ENCODE data around the gene TNPO2. TPM values are rescaled to one million over a fixed set of nuclear protein-coding genes. Genes with fewer than 3 reads are reported as not detected.
"Not testable (repeated sequence)": the region's sequence is repeated elsewhere in the genome, so short reads cannot be mapped to it uniquely, and the experiment has no call there.

Gene TNPO2
- total and polyA plus RNA-seq, 4 experiments from 2014 or later, result 0.60 to 67.2 (median 33.9) TPM

DNA sequence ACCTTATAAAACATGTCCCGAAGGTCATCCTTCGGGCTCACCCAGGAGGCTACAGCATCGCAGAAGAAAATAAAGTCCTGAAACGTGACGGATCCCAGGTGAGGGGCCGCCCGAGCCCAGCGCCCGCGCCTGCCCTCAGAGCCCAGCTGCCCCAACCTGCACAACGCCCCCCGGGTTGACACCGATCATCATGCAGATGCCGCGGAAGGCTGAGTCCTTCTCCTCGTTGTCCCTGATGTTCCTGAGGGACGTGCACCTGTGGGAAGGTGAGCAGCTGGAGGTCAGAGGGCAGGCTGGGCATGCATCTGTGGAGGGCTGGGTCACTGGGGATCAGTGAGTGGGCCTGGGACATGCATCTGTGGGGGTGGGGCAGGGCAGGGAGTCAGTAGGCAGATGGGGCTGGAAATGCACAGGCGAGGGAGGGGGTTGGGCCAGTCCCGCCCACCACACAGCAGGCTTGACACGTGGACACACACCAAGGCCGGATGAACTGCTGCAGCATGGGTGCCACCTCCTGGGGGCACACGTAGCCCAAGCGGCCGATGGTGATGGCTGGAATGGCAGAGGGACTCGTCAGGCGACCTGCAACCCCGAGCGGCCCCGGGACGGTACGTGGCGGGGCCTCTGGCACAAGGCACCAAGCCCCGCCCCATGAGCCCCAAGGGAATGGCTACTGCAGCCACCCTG lies 22.0 kb downstream of the TNPO2 start:
- Mint-ChIP-seq H3K27me3 (no peaks in the 10 kb centered on the region), H3K36me3 (peaks cover 23 to 53% of the 10 kb centered on the region in 2 donors), H3K27ac (peak overlapping the region in 1 of 7 donors; percentile 53), H3K4me1 (peaks cover 2 to 7% (median 5%) of the 10 kb centered on the region in 4 donors), H3K9me3 (no peaks in the 10 kb centered on the region), H3K4me3 (no peak overlapping the region)
- intact Hi-C loops (cut with micrococcal nuclease), result no loop called here
- POLR2A ChIA-PET (ENCODE audit: partially characterized antibody), result interaction anchor here (0.6 kb wide), 1 partner anchor 69 kb away, joined by 3 read pairs; no protein-coding TSS in a partner anchor
- H3K4me1 ChIP-seq (ENCODE audit: insufficient read depth, low read length), result peaks cover 5% of the 10 kb centered on the region
- peaks cover 34% of the 10 kb centered on the region for H3K36me3 ChIP-seq (ENCODE audit: insufficient read depth, low read length)
- CTCF ChIA-PET (ENCODE audit: partially characterized antibody), result no interaction called here
- DNase-seq, result no peak
- no peaks in the 10 kb centered on the region for H3K27me3 ChIP-seq (ENCODE audit: insufficient read depth, low read length)
- no peak overlapping the region for H3K27ac ChIP-seq (ENCODE audit: low read depth, low read length)
- H3K9me3 ChIP-seq (ENCODE audit: control insufficient read depth in 1 of 2, low read length in 2 of 2), result no peaks in the 10 kb centered on the region
- no peak overlapping the region for H3K4me3 ChIP-seq (ENCODE audit: low read length in 2 of 2)

DNA sequence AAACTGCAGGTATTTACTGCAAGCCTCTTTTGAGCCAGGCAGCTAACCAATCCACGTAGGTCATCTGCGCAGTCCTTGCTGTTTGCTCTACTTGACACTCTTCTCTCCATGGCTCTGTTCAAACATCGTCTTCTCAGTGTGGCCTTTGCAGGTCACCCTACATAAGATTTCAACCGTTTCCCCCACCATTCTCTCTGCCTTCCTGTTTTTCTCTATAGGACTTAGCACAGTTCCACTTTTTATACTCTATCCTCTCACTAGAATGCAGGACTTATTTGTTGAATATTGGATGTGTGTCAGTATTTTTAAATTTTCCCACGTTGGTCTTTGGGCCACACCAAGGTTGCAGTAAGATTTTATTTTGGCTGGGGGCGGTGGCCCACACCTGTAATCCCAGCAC lies 25.6 kb downstream of the TNPO2 start:
- Mint-ChIP-seq H3K27me3 (no peaks in the 10 kb centered on the region), H3K4me1 (peaks cover 4 to 17% (median 10%) of the 10 kb centered on the region in 4 donors), H3K27ac (peak overlapping the region; percentile 22 to 91 (median 57)), H3K4me3 (peak overlapping the region; percentile 14 to 82 (median 72)), H3K36me3 (peaks cover 3 to 29% of the 10 kb centered on the region in 2 donors), H3K9me3 (peaks cover 0 to 2% (median 0%) of the 10 kb centered on the region in 8 donors)
- DNase-seq, result no peak
- Histone ChIP-seq H3K27me3 (ENCODE audit: insufficient read depth, low read length) (no peaks in the 10 kb centered on the region), H3K36me3 (ENCODE audit: insufficient read depth, low read length) (peaks cover 8% of the 10 kb centered on the region), H3K4me1 (ENCODE audit: insufficient read depth, low read length) (peaks cover 17% of the 10 kb centered on the region), H3K9me3 (ENCODE audit: control insufficient read depth in 1 of 2, low read length in 2 of 2) (no peaks in the 10 kb centered on the region), H3K27ac (ENCODE audit: low read depth, low read length) (no peak overlapping the region), H3K4me3 (ENCODE audit: low read length in 2 of 2) (no peak overlapping the region)
- CTCF ChIA-PET (ENCODE audit: partially characterized antibody), result interaction anchor here (1.2 kb wide), 1 partner anchor 16 kb away, joined by 4 read pairs; no protein-coding TSS in a partner anchor
- intact Hi-C loops (cut with micrococcal nuclease), result no loop called here
- POLR2A ChIA-PET (ENCODE audit: partially characterized antibody), result interaction anchor here (3.4 to 4.4 kb wide), 2 partner anchors 17 to 23 kb away, joined by 24 to 26 read pairs; partner anchors contain the start of gene DHPS

DNA sequence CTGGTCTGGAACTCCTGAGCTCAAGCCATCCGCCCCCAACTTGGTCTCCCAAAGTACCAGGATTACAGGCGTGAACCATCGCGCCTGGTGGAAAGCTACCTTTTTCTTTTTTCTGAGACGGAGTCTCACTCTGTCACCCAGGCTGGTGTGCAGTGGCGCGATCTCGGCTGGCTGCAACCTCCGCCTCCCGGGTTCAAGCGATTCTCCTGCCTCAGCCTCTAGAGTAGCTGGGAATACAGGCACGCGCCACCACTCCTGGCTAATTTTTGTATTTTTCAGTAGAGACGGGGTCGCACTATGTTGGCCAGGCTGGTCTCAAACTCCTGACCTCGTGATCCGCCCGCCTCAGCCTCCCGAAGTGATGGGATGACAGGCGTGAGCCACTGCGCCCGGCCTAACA lies 26.3 kb downstream of the TNPO2 start:
- peaks cover 17% of the 10 kb centered on the region for H3K4me1 ChIP-seq (ENCODE audit: insufficient read depth, low read length)
- H3K36me3 Mint-ChIP-seq, result peaks cover 0 to 25% of the 10 kb centered on the region in 2 donors
- H3K4me1 Mint-ChIP-seq, result peaks cover 4 to 17% (median 10%) of the 10 kb centered on the region in 4 donors
- H3K36me3 ChIP-seq (ENCODE audit: insufficient read depth, low read length); DNase-seq; H3K4me3 ChIP-seq (ENCODE audit: low read length in 2 of 2); intact Hi-C loops (cut with micrococcal nuclease); H3K27me3 Mint-ChIP-seq; H3K9me3 Mint-ChIP-seq; H3K27me3 ChIP-seq (ENCODE audit: insufficient read depth, low read length); H3K27ac ChIP-seq (ENCODE audit: low read depth, low read length); H3K9me3 ChIP-seq (ENCODE audit: control insufficient read depth in 1 of 2, low read length in 2 of 2): not testable (repeated sequence)
- H3K4me3 Mint-ChIP-seq, result peak overlapping the region in 5 of 8 donors; percentile 31 to 52 (median 46)
- POLR2A ChIA-PET (ENCODE audit: partially characterized antibody), result interaction anchor here (1.0 to 4.4 kb wide), 7 partner anchors 16 to 150 kb away, joined by 3 to 34 read pairs (median 12); partner anchors contain the start of genes DHPS, GET3, JUNB and RNASEH2A
- CTCF ChIA-PET (ENCODE audit: partially characterized antibody), result interaction anchor here (1.4 to 1.5 kb wide), 2 partner anchors 26 to 58 kb away, joined by 4 to 5 read pairs; no protein-coding TSS in a partner anchor
- peak overlapping the region in 3 of 7 donors; percentile 13 to 98 (median 41) for H3K27ac Mint-ChIP-seq

DNA sequence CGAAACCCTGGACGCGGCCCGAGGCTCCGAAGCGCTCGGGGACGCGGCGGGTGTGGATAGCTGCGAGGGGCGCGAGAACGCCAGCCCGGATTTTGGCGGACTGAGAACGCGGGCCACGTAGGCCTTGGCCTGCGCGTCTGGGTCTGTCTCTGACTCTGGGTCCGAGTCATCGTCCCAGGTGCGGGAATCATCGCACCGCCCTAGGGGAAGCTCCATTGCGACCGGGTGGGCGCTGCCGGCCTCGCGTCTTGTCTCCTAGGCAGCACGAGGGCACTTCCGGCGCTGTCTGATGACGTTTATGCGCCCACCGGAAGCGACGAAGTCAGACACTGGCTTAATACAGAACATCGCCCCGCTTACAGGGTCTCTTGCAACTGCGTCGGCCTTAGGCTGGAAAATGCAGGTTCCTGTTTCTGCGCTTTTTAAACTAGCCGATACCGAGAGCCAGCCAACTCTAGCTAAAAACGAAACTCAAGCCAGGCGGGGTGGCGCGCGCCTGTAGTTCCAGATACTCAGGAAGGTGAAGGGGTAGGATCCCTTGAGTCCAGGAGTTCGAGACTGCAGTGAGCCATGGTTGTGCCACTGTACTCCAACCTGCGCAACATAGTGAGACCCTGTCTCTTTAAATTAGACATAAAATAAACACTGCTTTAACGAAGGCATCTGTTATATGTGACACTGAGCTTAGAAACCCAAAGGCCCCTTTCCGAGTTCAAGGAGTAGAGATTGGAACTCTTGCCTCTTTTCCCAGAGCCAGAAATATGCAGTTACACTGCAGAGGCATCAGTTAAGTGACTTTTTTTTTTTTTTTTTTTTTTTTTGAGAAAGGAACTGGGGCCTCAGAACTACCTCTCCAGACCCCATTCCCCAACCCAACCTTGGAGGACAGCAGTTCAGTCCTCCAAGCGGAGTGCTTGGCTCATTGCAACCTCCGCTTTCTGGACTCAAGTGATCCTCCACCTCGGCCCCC lies 27.1 kb downstream of the TNPO2 start, which contains the start of gene FBXW9:
Gene FBXW9 (minus strand): TSS at position 266 of the 970 bp plus-strand sequence. CDS start 50 bp downstream, at position 216.
- intact Hi-C loops (cut with micrococcal nuclease), result loop anchor here (1.0 kb wide), 3 partner anchors 15 to 27 kb away; partner anchors contain the start of genes DHPS and TNPO2
- DNase-seq, result peak; percentile 92 to 96 (median 93)
- H3K27me3 ChIP-seq (ENCODE audit: insufficient read depth, low read length), result no peaks in the 10 kb centered on the region
- ChIA-PET CTCF (ENCODE audit: partially characterized antibody) (interaction anchor here (0.9 to 1.5 kb wide), 4 partner anchors 25 to 99 kb away, joined by 4 to 6 read pairs (median 4); no protein-coding TSS in a partner anchor), POLR2A (ENCODE audit: partially characterized antibody) (interaction anchor here (0.8 to 4.4 kb wide), 14 partner anchors 9 to 151 kb away, joined by 3 to 34 read pairs (median 4); partner anchors contain the start of genes DHPS, GET3, JUNB and RNASEH2A)
- H3K27me3 Mint-ChIP-seq, result no peaks in the 10 kb centered on the region
- H3K27ac ChIP-seq (ENCODE audit: low read depth, low read length), result peak within 1 kb of the TSS; percentile 76
- peaks cover 4 to 17% (median 10%) of the 10 kb centered on the region in 4 donors for H3K4me1 Mint-ChIP-seq
- peaks cover 0 to 22% of the 10 kb centered on the region in 2 donors for H3K36me3 Mint-ChIP-seq
- peak within 1 kb of the TSS; percentile 91 to 95 (median 94) for H3K4me3 Mint-ChIP-seq
- peaks cover 0 to 2% (median 0%) of the 10 kb centered on the region in 8 donors for H3K9me3 Mint-ChIP-seq
- no peaks in the 10 kb centered on the region for H3K36me3 ChIP-seq (ENCODE audit: insufficient read depth, low read length)
- H3K4me3 ChIP-seq (ENCODE audit: low read length in 2 of 2), result peak within 1 kb of the TSS; percentile 7 to 56
- no peaks in the 10 kb centered on the region for H3K9me3 ChIP-seq (ENCODE audit: control insufficient read depth in 1 of 2, low read length in 2 of 2)
- peak within 1 kb of the TSS; percentile 96 to 98 (median 97) for H3K27ac Mint-ChIP-seq
- peaks cover 17% of the 10 kb centered on the region for H3K4me1 ChIP-seq (ENCODE audit: insufficient read depth, low read length)

DNA sequence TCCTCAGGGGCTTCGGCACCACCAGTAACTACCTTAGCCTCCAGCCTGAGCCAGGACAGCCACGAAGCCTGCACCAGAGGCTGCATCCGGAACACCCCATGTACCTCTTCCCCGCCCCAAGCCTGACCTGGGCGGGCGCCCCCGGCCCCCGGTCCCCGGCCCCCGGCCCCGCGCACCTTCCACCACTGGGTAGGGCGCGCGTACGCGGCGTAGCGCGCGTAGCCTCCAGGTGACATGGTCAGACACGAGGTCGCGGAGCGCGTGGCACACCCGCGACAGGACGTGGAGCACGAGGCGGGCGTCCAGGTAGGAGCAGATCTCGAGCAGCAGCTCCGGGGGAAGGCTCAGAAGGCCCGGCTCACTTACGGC lies 27.8 kb downstream of the TNPO2 start:
- H3K9me3 ChIP-seq (ENCODE audit: control insufficient read depth in 1 of 2, low read length in 2 of 2), result no peaks in the 10 kb centered on the region
- CTCF ChIA-PET (ENCODE audit: partially characterized antibody), result interaction anchor here (0.9 to 1.5 kb wide), 5 partner anchors 25 to 100 kb away, joined by 4 to 6 read pairs (median 5); no protein-coding TSS in a partner anchor
- POLR2A ChIA-PET (ENCODE audit: partially characterized antibody), result interaction anchor here (0.8 to 4.4 kb wide), 13 partner anchors 9 to 145 kb away, joined by 3 to 34 read pairs (median 5); partner anchors contain the start of genes DHPS, GET3, JUNB and RNASEH2A
- H3K36me3 Mint-ChIP-seq, result peaks cover 0 to 17% of the 10 kb centered on the region in 2 donors
- peak overlapping the region; percentile 29 to 98 (median 96) for H3K27ac Mint-ChIP-seq
- no peaks in the 10 kb centered on the region for H3K27me3 Mint-ChIP-seq
- no peaks in the 10 kb centered on the region for H3K36me3 ChIP-seq (ENCODE audit: insufficient read depth, low read length)
- peaks cover 4 to 17% (median 10%) of the 10 kb centered on the region in 4 donors for H3K4me1 Mint-ChIP-seq
- peak overlapping the region; percentile 76 for H3K27ac ChIP-seq (ENCODE audit: low read depth, low read length)
- DNase-seq, result no peak
- peak overlapping the region; percentile 7 to 56 for H3K4me3 ChIP-seq (ENCODE audit: low read length in 2 of 2)
- H3K9me3 Mint-ChIP-seq, result peaks cover 0 to 2% (median 0%) of the 10 kb centered on the region in 8 donors
- peak overlapping the region; percentile 91 to 95 (median 94) for H3K4me3 Mint-ChIP-seq
- H3K4me1 ChIP-seq (ENCODE audit: insufficient read depth, low read length), result peaks cover 17% of the 10 kb centered on the region
- intact Hi-C loops (cut with micrococcal nuclease), result loop anchor here (1.0 kb wide), 3 partner anchors 15 to 27 kb away; partner anchors contain the start of genes DHPS and TNPO2
- no peaks in the 10 kb centered on the region for H3K27me3 ChIP-seq (ENCODE audit: insufficient read depth, low read length)

DNA sequence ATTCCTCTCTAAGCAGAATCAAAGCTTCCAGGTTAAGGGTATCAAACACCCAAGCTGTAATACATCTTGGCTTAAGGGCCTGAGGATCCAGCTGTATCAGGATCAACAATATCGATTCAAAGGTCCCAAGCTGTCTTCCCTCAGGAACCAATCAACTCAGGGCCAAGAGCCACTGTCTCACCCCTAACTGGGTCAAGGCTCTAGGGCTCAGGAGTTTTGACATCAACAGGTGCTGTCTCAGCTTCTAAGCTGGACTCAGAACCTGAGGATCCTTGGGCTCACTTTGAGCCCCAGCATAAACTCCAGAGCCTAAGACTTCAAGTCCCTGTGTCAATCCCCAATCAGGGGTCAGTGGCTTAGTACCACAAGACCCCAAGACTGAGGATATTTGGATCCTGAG lies 28.2 kb downstream of the TNPO2 start:
- H3K4me3 ChIP-seq (ENCODE audit: low read length in 2 of 2), result peak overlapping the region in 1 of 2 donors; percentile 56
- ChIA-PET POLR2A (ENCODE audit: partially characterized antibody) (interaction anchor here (0.8 to 4.4 kb wide), 9 partner anchors 8 to 111 kb away, joined by 3 to 34 read pairs (median 6); partner anchors contain the start of genes DHPS, GET3, RNASEH2A and TRIR), CTCF (ENCODE audit: partially characterized antibody) (interaction anchor here (0.9 to 1.0 kb wide), 2 partner anchors 9 to 24 kb away, joined by 3 to 5 read pairs; no protein-coding TSS in a partner anchor)
- H3K27ac ChIP-seq (ENCODE audit: low read depth, low read length), result peak overlapping the region; percentile 76
- Mint-ChIP-seq H3K4me1 (peaks cover 4 to 17% (median 10%) of the 10 kb centered on the region in 4 donors), H3K4me3 (peak overlapping the region; percentile 57 to 80 (median 74)), H3K36me3 (peaks cover 0 to 12% of the 10 kb centered on the region in 2 donors), H3K9me3 (peaks cover 0 to 2% (median 0%) of the 10 kb centered on the region in 8 donors), H3K27me3 (no peaks in the 10 kb centered on the region), H3K27ac (peak overlapping the region in 6 of 7 donors; percentile 29 to 82 (median 63))
- no peaks in the 10 kb centered on the region for H3K9me3 ChIP-seq (ENCODE audit: control insufficient read depth in 1 of 2, low read length in 2 of 2)
- no peaks in the 10 kb centered on the region for H3K36me3 ChIP-seq (ENCODE audit: insufficient read depth, low read length)
- no peaks in the 10 kb centered on the region for H3K27me3 ChIP-seq (ENCODE audit: insufficient read depth, low read length)
- intact Hi-C loops (cut with micrococcal nuclease), result no loop called here
- H3K4me1 ChIP-seq (ENCODE audit: insufficient read depth, low read length), result peaks cover 17% of the 10 kb centered on the region
- no peak for DNase-seq
